Neural cell (in vitro differentiated cells): ENCODE data around the gene CREB3L2. TPM values are rescaled to one million over a fixed set of nuclear protein-coding genes. Genes with fewer than 3 reads are reported as not detected.

Experiments used
- H2AFZ ChIP-seq: fragments of 200-600, 300-800 bp; sonication (generic), shearing (Covaris generic); 2 replicates; pipeline ENCODE4 v1.6.0; 2014; ENCODE audit warnings: low read depth, mild to moderate bottlenecking, antibody characterized with exemption, low read length, moderate library complexity
- H3F3A ChIP-seq: fragments of 200-600 bp; shearing (Covaris generic); 2 replicates; pipeline ENCODE4 v1.6.1; 2016; ENCODE audit warnings: mild to moderate bottlenecking, moderate library complexity, mixed read lengths, antibody characterized with exemption, low read length; ENCODE audit not compliant: insufficient read depth, poor library complexity, severe bottlenecking
- H3K27ac ChIP-seq: fragments of 200-600, 300-800 bp; sonication (generic), shearing (Covaris generic); 2 replicates; pipeline ENCODE4 v1.5.1; 2014; ENCODE audit warnings: mild to moderate bottlenecking, low read length, moderate library complexity
- H3K27me3 ChIP-seq: fragments of 300-800, 200-600 bp; sonication (generic), shearing (Covaris generic); 2 replicates; pipeline ENCODE4 v1.6.0; 2014; ENCODE audit warnings: mild to moderate bottlenecking, low read depth, low read length, moderate library complexity; ENCODE audit not compliant: insufficient read depth
- H3K36me3 ChIP-seq: fragments of 300-800, 200-600 bp; sonication (generic), shearing (Covaris generic); 2 replicates; pipeline ENCODE4 v1.5.1; 2014; ENCODE audit warnings: mild to moderate bottlenecking, antibody characterized with exemption, low read length, moderate library complexity; ENCODE audit not compliant: insufficient read depth
- H3K4me2 ChIP-seq: fragments of 300-800, 200-600 bp; sonication (generic), shearing (Covaris generic); 2 replicates; pipeline ENCODE4 v1.6.0; 2014; ENCODE audit warnings: mild to moderate bottlenecking, low read length
- H3K4me3 ChIP-seq: fragments of 300-800, 200-600 bp; sonication (generic), shearing (Covaris generic); 2 replicates; pipeline ENCODE4 v1.5.1; 2014; ENCODE audit warnings: mild to moderate bottlenecking, low read length, moderate library complexity
- H3K79me2 ChIP-seq: fragments of 200-600 bp; shearing (Covaris generic); replicated peaks from 2 replicates; pipeline ENCODE4 v1.6.0; 2014; ENCODE audit warnings: mild to moderate bottlenecking, low read length, moderate library complexity; ENCODE audit not compliant: insufficient read depth
- H3K9ac ChIP-seq: fragments of 300-800, 200-600 bp; sonication (generic), shearing (Covaris generic); 2 replicates; pipeline ENCODE4 v1.6.1; 2016; ENCODE audit warnings: mild to moderate bottlenecking, low read length, mixed read lengths
- H3K9me2 ChIP-seq: fragments of 200-600 bp; shearing (Covaris generic); 2 replicates; pipeline ENCODE4 v1.6.1; 2016; ENCODE audit warnings: mild to moderate bottlenecking, low read length, mixed read lengths; ENCODE audit not compliant: insufficient read depth
- H3K9me3 ChIP-seq: fragments of 200-600, 300-800 bp; sonication (generic), shearing (Covaris generic); 2 replicates; pipeline ENCODE4 v1.6.1; 2016; ENCODE audit warnings: mild to moderate bottlenecking, mixed run types, low read length, moderate library complexity, mixed read lengths
- H4K20me1 ChIP-seq: fragments of 200-600 bp; shearing (Covaris generic); 2 replicates; pipeline ENCODE4 v1.6.1; 2016; ENCODE audit warnings: mild to moderate bottlenecking, mixed run types; ENCODE audit not compliant: insufficient read depth
- CTCF ChIP-seq: fragments of 450-650 bp; IDR thresholded peaks from 2 replicates; pipeline ENCODE4 v1.5.1; 2014; ENCODE audit warnings: antibody characterized with exemption, mild to moderate bottlenecking, moderate library complexity; ENCODE audit not compliant: poor library complexity, severe bottlenecking
- EZH2 ChIP-seq: fragments of 200-600, 300-800 bp; shearing (Covaris generic), sonication (generic); IDR thresholded peaks from 2 replicates; pipeline ENCODE4 v1.6.1; 2014; ENCODE audit warnings: antibody characterized with exemption, low read length, borderline replicate concordance, mild to moderate bottlenecking; ENCODE audit not compliant: insufficient read depth, poor library complexity, severe bottlenecking
- MXI1 ChIP-seq: fragments of 450-650 bp; conservative IDR thresholded peaks from 2 replicates; pipeline ENCODE4 v1.6.1; 2014; ENCODE audit warnings: antibody characterized with exemption, mild to moderate bottlenecking; ENCODE audit not compliant: poor library complexity, severe bottlenecking
- POLR2AphosphoS5 ChIP-seq: IDR thresholded peaks from 2 replicates; pipeline ENCODE4 v1.6.1; 2012
- RAD21 ChIP-seq: fragments of 450-650 bp; conservative IDR thresholded peaks from 2 replicates; pipeline ENCODE4 v1.6.1; 2014; ENCODE audit warnings: antibody characterized with exemption, mild to moderate bottlenecking, moderate library complexity
- SMC3 ChIP-seq: fragments of 450-650 bp; conservative IDR thresholded peaks from 2 replicates; pipeline ENCODE4 v1.6.1; 2014; ENCODE audit warnings: antibody characterized with exemption, mild to moderate bottlenecking, moderate library complexity; ENCODE audit not compliant: poor library complexity
- TAF1 ChIP-seq: IDR thresholded peaks from 2 replicates; pipeline ENCODE4 v1.6.1; 2012; ENCODE audit warnings: low read depth
- polyA plus RNA-seq: library from polyadenylated mRNA; depleted of rRNA; stranded (reverse); fragments of >200 nt; gene quantifications from 2 replicates; pipeline ENCODE4 v1.2.3, GENCODE V29; 2014
- TF ChIP-seq, protein P1 (sequence below): IDR thresholded peaks from 2 replicates; pipeline ENCODE4 v1.6.1; 2012; ENCODE audit warnings: borderline replicate concordance

The CREB3L2 gene
- polyA plus RNA-seq, 1 donor from 2014 or later, result 1.5 TPM

DNA sequence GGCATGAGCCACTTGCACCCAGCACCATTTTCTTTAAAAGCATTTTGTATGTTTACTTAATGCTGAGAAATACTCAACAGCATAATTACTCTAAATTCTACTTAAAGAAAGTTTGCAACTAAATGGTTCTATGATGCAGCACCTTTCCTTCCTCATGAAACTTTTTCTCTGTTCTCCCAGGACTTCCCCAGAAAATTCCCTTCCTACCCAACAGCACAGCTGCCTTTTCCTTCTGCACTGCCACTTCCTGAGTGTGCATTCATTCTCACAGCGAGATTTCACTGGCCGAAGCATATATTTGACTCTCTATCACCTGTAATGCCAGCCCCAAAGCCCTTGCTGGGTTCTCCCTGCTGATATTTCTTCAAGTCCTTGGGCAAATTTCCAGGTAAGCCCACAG, 113.6 kb downstream of the CREB3L2 start:
- H3K9me2 ChIP-seq, result no peaks in the 10 kb centered on the region
- no peak overlapping the region for H3K9ac ChIP-seq
- no peak overlapping the region for H3K4me2 ChIP-seq
- H2AFZ ChIP-seq, result no peak overlapping the region
- H3K27me3 ChIP-seq, result no peaks in the 10 kb centered on the region
- H3F3A ChIP-seq, result no peaks in the 10 kb centered on the region
- no peak overlapping the region for H3K27ac ChIP-seq
- H3K4me3 ChIP-seq, result no peak overlapping the region
- H3K36me3 ChIP-seq, result no peaks in the 10 kb centered on the region
- TF ChIP-seq RAD21, result no peak
- no peak for TF ChIP-seq POLR2AphosphoS5
- TF ChIP-seq CTCF, result no peak
- TF ChIP-seq MXI1, result no peak
- no peak for TF ChIP-seq SMC3
- TF ChIP-seq, protein P1, sequence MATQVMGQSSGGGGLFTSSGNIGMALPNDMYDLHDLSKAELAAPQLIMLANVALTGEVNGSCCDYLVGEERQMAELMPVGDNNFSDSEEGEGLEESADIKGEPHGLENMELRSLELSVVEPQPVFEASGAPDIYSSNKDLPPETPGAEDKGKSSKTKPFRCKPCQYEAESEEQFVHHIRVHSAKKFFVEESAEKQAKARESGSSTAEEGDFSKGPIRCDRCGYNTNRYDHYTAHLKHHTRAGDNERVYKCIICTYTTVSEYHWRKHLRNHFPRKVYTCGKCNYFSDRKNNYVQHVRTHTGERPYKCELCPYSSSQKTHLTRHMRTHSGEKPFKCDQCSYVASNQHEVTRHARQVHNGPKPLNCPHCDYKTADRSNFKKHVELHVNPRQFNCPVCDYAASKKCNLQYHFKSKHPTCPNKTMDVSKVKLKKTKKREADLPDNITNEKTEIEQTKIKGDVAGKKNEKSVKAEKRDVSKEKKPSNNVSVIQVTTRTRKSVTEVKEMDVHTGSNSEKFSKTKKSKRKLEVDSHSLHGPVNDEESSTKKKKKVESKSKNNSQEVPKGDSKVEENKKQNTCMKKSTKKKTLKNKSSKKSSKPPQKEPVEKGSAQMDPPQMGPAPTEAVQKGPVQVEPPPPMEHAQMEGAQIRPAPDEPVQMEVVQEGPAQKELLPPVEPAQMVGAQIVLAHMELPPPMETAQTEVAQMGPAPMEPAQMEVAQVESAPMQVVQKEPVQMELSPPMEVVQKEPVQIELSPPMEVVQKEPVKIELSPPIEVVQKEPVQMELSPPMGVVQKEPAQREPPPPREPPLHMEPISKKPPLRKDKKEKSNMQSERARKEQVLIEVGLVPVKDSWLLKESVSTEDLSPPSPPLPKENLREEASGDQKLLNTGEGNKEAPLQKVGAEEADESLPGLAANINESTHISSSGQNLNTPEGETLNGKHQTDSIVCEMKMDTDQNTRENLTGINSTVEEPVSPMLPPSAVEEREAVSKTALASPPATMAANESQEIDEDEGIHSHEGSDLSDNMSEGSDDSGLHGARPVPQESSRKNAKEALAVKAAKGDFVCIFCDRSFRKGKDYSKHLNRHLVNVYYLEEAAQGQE, result no peak
- H4K20me1 ChIP-seq, result no peaks in the 10 kb centered on the region
- H3K79me2 ChIP-seq, result no peaks in the 10 kb centered on the region
- H3K9me3 ChIP-seq, result no peaks in the 10 kb centered on the region

- no peaks in the 10 kb centered on the region for H3K27me3 ChIP-seq
- H3K9me2 ChIP-seq, result no peaks in the 10 kb centered on the region
- H3K4me3 ChIP-seq, result no peak overlapping the region
- no peaks in the 10 kb centered on the region for H3K9me3 ChIP-seq
- H3K9ac ChIP-seq, result no peak overlapping the region
- H3K79me2 ChIP-seq, result no peaks in the 10 kb centered on the region
- H2AFZ ChIP-seq, result no peak overlapping the region
- H3K36me3 ChIP-seq, result no peaks in the 10 kb centered on the region
- H3K4me2 ChIP-seq, result no peak overlapping the region
- H3F3A ChIP-seq, result no peaks in the 10 kb centered on the region
- TF ChIP-seq EZH2 (no peak), MXI1 (no peak), POLR2AphosphoS5 (no peak)
- no peaks in the 10 kb centered on the region for H4K20me1 ChIP-seq
- no peak overlapping the region for H3K27ac ChIP-seq
Measured at GRCh38 chr7:137886746-137887145, 115.1 kb downstream of the CREB3L2 start.

DNA sequence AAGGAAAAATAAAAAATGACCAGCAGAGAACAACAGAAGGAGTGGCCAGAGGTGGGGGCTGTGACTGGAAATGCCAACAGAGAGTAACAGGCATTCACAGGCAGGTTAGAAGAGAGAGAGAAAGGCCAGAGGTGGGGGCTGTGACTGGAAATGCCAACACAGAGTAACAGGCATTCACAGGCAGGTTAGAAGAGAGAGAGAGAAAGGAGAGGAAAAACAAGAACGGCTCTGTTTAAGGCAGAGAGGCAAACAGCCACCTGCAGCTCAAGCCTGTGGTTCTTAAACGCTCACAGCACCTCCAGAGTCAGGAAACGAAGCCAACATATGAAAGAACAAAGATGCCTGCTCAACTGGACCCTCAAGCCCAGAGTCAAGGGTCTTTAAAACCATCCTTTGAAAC, 115.6 kb downstream of the CREB3L2 start:
- H3K27ac ChIP-seq, result no peak overlapping the region

More for the DNA sequence above, 115.6 kb downstream of the CREB3L2 start:
- Histone ChIP-seq H3K79me2 (no peaks in the 10 kb centered on the region), H3F3A (no peaks in the 10 kb centered on the region), H3K4me2 (no peak overlapping the region), H3K9me3 (no peaks in the 10 kb centered on the region), H3K9me2 (no peaks in the 10 kb centered on the region), H2AFZ (no peak overlapping the region), H4K20me1 (no peaks in the 10 kb centered on the region), H3K9ac (no peak overlapping the region), H3K27me3 (no peaks in the 10 kb centered on the region), H3K4me3 (no peak overlapping the region), H3K36me3 (no peaks in the 10 kb centered on the region)
- TF ChIP-seq EZH2 (no peak), TAF1 (no peak), POLR2AphosphoS5 (no peak), SMC3 (no peak), MXI1 (no peak)
- TF ChIP-seq, protein P1, result no peak
